Memory B cell (primary cell): ENCODE measurements around the gene CABYR.

Source experiments
- ATAC-seq: fragments of 150-1000 bp; cut with Tn5 transposase; 2 replicates; pipeline ENCODE4 v1.10.0; 2021; ENCODE audit warnings: low read depth, mild to moderate bottlenecking, moderate library complexity
- DNase-seq, 2 donors: peaks; one replicate each; pipeline ENCODE4 v3.0.0; 2022; ENCODE audit warnings: low spot score in 2 of 2
- H3K27ac Mint-ChIP-seq: one replicate; pipeline ENCODE4 v1.8.0; 2022; ENCODE audit warnings: mild to moderate bottlenecking, moderate library complexity, mixed read lengths
- H3K27me3 Mint-ChIP-seq: one replicate; pipeline ENCODE4 v1.8.0; 2022; ENCODE audit warnings: mixed read lengths
- H3K36me3 Mint-ChIP-seq: one replicate; pipeline ENCODE4 v1.8.0; 2022; ENCODE audit warnings: mild to moderate bottlenecking, mixed read lengths
- H3K4me1 Mint-ChIP-seq: one replicate; pipeline ENCODE4 v1.8.0; 2022; ENCODE audit warnings: mixed read lengths
- H3K4me3 Mint-ChIP-seq: one replicate; pipeline ENCODE4 v1.8.0; 2022; ENCODE audit warnings: mild to moderate bottlenecking, moderate library complexity, mixed read lengths
- H3K9me3 Mint-ChIP-seq: one replicate; pipeline ENCODE4 v1.8.0; 2022; ENCODE audit warnings: mixed read lengths

The CABYR gene

DNA sequence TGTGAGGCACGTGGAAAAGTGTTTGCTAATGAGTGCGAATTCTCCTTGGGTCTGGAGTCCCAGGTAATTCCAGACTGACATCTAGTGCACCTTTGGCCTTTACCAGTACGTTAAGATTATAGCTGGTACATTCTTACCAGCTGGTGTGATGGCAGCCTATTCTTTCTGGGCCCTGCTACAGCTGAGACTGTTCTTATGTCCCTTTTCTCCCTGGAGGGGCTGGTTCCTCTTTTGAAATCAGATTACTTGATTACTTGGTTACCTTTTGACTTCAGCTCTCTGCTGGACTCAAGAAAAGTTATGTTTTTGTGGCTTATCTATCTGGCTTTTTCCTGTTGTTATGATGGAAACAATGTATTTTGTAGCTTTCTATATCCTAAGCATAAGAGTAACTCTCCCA lies 14.5 kb downstream of the CABYR start:
- no peak overlapping the region for H3K27ac Mint-ChIP-seq
- no peaks in the 10 kb centered on the region for H3K4me1 Mint-ChIP-seq
- no peaks in the 10 kb centered on the region for H3K27me3 Mint-ChIP-seq
- H3K36me3 Mint-ChIP-seq, result no peaks in the 10 kb centered on the region
- DNase-seq (no peak), ATAC-seq (peak; percentile 39)
- no peak overlapping the region for H3K4me3 Mint-ChIP-seq
- H3K9me3 Mint-ChIP-seq, result no peaks in the 10 kb centered on the region

DNA sequence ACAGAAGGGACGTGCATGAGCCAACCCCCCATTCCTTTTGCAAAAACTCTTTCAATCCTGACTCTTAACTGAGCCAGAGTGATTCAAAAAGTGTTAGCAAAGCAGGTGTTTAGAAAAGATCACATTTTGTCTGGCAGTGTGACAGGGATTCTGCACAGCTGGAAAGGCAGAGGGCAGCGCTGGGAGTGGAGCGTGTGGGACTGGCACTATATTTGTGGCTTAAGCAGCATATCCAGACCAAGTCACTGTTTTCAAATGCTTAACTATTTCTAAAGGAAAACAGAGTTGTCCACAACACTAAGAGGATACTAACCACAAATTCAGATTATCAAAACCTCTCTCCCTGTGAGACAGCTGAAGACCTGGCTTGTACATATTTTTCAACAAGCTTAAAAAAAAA lies 19.0 kb downstream of the CABYR start:
- Mint-ChIP-seq H3K27ac (no peak overlapping the region), H3K4me3 (no peak overlapping the region), H3K9me3 (no peaks in the 10 kb centered on the region), H3K36me3 (no peaks in the 10 kb centered on the region), H3K27me3 (no peaks in the 10 kb centered on the region), H3K4me1 (no peaks in the 10 kb centered on the region)
- DNase-seq (no peak), ATAC-seq (no peak)

DNA sequence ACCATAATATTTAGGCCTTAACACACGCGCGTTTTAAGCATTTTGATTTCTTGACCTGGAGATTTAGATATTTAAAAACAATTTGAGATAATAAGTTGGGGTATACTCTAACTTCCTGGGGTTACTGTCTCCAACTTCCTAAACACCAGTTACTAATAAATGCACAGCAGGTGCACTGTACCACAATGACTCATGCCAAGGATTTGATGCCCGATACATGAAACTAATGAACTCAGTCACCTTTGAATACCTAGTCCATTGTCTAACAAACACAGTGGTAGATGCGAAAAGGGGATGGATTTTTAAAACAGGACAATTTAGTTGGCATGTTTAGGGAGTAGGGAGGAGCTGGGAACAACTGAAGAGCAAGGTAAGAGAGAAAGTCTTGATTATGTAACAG lies 21.2 kb downstream of the CABYR start:
- Mint-ChIP-seq H3K4me1 (no peaks in the 10 kb centered on the region), H3K4me3 (no peak overlapping the region), H3K36me3 (no peaks in the 10 kb centered on the region), H3K27ac (no peak overlapping the region), H3K9me3 (no peaks in the 10 kb centered on the region), H3K27me3 (peaks cover 6% of the 10 kb centered on the region)
- DNase-seq (no peak), ATAC-seq (no peak)

DNA sequence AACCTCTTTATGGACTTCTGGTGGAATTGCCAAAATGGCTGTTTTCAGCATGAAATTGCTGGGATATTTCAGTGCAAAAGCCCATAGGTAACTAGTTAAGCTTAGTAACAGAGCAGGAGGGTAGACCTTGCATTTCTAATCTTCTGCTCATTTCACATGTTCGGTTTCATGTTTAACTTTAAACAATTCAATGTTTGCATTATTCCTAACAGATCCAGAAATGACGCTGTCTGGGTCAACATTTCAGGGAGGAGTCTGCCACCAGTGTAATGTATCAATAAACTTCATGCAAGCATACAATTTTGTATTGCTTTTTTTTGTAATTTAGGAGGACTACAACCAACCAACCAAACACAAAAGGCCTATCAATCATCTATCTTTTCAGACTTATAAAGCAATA lies 22.4 kb downstream of the CABYR start:
- DNase-seq (no peak), ATAC-seq (no peak)
- H3K27ac Mint-ChIP-seq, result no peak overlapping the region
- peaks cover 6% of the 10 kb centered on the region for H3K27me3 Mint-ChIP-seq
- H3K9me3 Mint-ChIP-seq, result no peaks in the 10 kb centered on the region
- H3K36me3 Mint-ChIP-seq, result no peaks in the 10 kb centered on the region
- H3K4me3 Mint-ChIP-seq, result no peak overlapping the region
- H3K4me1 Mint-ChIP-seq, result no peaks in the 10 kb centered on the region

DNA sequence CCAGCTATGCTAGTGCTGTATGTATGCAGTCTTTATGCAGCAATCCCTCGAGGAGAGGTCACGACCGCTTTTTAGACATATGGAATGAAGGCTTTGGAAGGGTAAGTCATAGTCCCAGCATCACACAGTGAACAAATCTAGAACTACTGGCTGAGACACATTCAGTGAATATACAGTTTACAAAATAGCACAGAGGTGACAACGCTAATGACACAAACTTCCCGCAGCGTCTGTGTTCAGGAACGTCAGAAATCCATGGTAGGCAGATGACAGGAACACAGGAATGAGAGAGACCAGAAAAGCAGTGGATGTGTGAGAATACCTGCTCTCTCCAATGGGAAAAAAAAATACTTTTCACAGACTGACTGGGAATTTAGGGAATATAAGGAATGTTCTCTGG lies 29.6 kb downstream of the CABYR start:
- no peak for DNase-seq
- ATAC-seq, result no peak
- Mint-ChIP-seq H3K4me3 (no peak overlapping the region), H3K27ac (no peak overlapping the region), H3K4me1 (no peaks in the 10 kb centered on the region), H3K9me3 (no peaks in the 10 kb centered on the region), H3K36me3 (no peaks in the 10 kb centered on the region), H3K27me3 (peaks cover 6% of the 10 kb centered on the region)

DNA sequence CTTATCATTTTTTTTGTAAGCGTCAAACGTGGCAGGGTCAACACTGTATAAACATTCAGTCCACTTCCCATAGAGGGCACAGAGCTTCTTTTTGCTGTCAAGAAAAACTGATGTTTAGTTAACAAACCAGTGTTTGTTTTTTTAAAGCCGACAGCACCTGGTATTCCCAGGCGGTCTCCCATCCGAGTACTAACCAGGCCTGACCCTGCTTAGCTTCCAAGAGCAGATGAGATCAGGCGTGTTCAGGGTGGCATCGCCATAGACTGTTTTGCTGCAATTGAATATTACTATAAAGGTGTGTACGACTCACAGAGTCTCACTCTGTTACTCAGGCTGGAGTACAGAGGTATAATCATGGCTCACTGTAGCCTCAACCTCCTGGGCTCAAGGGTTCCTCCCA lies 31.5 kb downstream of the CABYR start:
- no peaks in the 10 kb centered on the region for H3K9me3 Mint-ChIP-seq
- H3K36me3 Mint-ChIP-seq, result no peaks in the 10 kb centered on the region
- no peak for DNase-seq
- ATAC-seq, result no peak
- no peaks in the 10 kb centered on the region for H3K27me3 Mint-ChIP-seq
- H3K4me3 Mint-ChIP-seq, result no peak overlapping the region
- no peaks in the 10 kb centered on the region for H3K4me1 Mint-ChIP-seq
- H3K27ac Mint-ChIP-seq, result peak overlapping the region; percentile 43

GRCh38 chr18:24173997-24174396 lies 35.1 kb downstream of the CABYR start:
- ATAC-seq, result no peak
- H3K27ac Mint-ChIP-seq, result no peak overlapping the region
- no peak for DNase-seq
- H3K4me3 Mint-ChIP-seq, result no peak overlapping the region
- peaks cover 13% of the 10 kb centered on the region for H3K4me1 Mint-ChIP-seq
- H3K9me3 Mint-ChIP-seq, result no peaks in the 10 kb centered on the region
- no peaks in the 10 kb centered on the region for H3K27me3 Mint-ChIP-seq
- no peaks in the 10 kb centered on the region for H3K36me3 Mint-ChIP-seq

GRCh38 chr18:24176727-24177416 lies 38.0 kb downstream of the CABYR start:
- Mint-ChIP-seq H3K9me3 (no peaks in the 10 kb centered on the region), H3K4me1 (peaks cover 13% of the 10 kb centered on the region), H3K4me3 (peak overlapping the region; percentile 69), H3K27me3 (no peaks in the 10 kb centered on the region), H3K27ac (peak overlapping the region; percentile 84), H3K36me3 (no peaks in the 10 kb centered on the region)
- ATAC-seq (peak; percentile 89), DNase-seq (peak; percentile 52 to 54)

DNA sequence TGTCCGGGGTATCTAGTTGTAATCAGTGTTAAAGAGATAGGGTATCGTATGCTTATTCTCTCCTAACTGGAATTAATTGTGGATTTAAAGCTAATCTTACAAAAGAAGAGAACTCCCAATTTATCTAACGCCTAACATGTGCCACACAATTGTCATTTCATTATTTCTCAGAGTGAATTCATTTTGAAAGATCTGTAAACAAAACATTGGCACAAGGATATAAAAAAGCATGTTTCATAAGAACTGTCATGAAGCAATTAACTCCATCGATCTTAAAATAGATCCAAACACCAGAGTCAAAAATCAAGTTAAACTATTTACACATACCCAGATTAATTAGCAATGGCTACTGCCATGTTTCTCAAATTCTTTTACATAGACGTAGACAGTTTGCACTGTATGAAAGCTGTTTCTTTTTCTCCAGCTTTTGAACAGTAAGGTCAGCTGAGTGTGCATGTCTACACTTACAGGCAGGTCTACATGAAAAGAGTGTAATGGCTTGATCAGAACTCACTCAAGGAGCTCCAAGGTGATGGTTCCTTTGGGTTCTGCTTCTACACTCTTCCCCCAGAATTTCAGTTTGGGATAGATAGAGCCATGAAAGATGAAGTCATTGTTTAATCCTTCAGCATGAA lies 38.8 kb downstream of the CABYR start:
- H3K27me3 Mint-ChIP-seq, result no peaks in the 10 kb centered on the region
- ATAC-seq, result no peak
- no peaks in the 10 kb centered on the region for H3K9me3 Mint-ChIP-seq
- H3K27ac Mint-ChIP-seq, result peak overlapping the region; percentile 84
- no peak for DNase-seq
- H3K4me1 Mint-ChIP-seq, result peaks cover 13% of the 10 kb centered on the region
- no peak overlapping the region for H3K4me3 Mint-ChIP-seq
- H3K36me3 Mint-ChIP-seq, result no peaks in the 10 kb centered on the region

- H3K36me3 Mint-ChIP-seq, result no peaks in the 10 kb centered on the region
- no peak overlapping the region for H3K4me3 Mint-ChIP-seq
- peaks cover 13% of the 10 kb centered on the region for H3K4me1 Mint-ChIP-seq
These were observed 41.2 kb downstream of the CABYR start for GRCh38 chr18:24180048-24180447.

GRCh38 chr18:24181806-24182205 lies 42.9 kb downstream of the CABYR start:
- Mint-ChIP-seq H3K27me3 (peaks cover 3% of the 10 kb centered on the region), H3K4me3 (no peak overlapping the region), H3K27ac (no peak overlapping the region), H3K9me3 (no peaks in the 10 kb centered on the region), H3K4me1 (peaks cover 10% of the 10 kb centered on the region), H3K36me3 (no peaks in the 10 kb centered on the region)
- DNase-seq (no peak), ATAC-seq (no peak)

More at GRCh38 chr18:24180048-24180447, 41.2 kb downstream of the CABYR start:
- ATAC-seq, result no peak
- no peaks in the 10 kb centered on the region for H3K9me3 Mint-ChIP-seq
- peaks cover 3% of the 10 kb centered on the region for H3K27me3 Mint-ChIP-seq
- H3K27ac Mint-ChIP-seq, result no peak overlapping the region
- no peak for DNase-seq

DNA sequence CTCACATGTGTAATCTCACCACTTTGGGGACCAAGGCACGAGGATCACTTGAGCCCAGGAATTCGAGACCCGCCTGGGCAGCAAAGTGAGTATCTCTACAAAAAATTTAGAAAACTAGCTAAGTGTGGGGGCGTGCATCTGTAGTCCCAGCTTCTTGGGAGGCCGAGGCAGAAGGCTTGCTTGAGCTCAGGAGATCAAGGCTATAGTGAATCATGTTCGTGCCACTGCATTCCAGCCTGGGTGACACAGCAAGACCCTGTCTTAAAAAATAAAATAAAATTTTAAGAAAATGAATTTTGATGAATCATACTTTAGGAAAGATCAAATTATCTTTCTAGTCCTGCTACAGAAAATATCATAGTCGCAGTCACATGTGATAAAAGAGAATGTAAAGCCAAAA lies 46.9 kb downstream of the CABYR start:
- ATAC-seq (no peak), DNase-seq (no peak)
- no peaks in the 10 kb centered on the region for H3K9me3 Mint-ChIP-seq
- no peaks in the 10 kb centered on the region for H3K36me3 Mint-ChIP-seq
- H3K27me3 Mint-ChIP-seq, result peaks cover 12% of the 10 kb centered on the region
- H3K27ac Mint-ChIP-seq, result no peak overlapping the region
- H3K4me1 Mint-ChIP-seq, result peaks cover 6% of the 10 kb centered on the region
- no peak overlapping the region for H3K4me3 Mint-ChIP-seq

- ATAC-seq, result peak; percentile 71
- DNase-seq, result no peak
- peaks cover 15% of the 10 kb centered on the region for H3K27me3 Mint-ChIP-seq
- H3K4me1 Mint-ChIP-seq, result peaks cover 6% of the 10 kb centered on the region
- H3K27ac Mint-ChIP-seq, result no peak overlapping the region
- no peaks in the 10 kb centered on the region for H3K36me3 Mint-ChIP-seq
- no peaks in the 10 kb centered on the region for H3K9me3 Mint-ChIP-seq
- H3K4me3 Mint-ChIP-seq, result peak overlapping the region; percentile 28
These were observed 48.2 kb downstream of the CABYR start for GRCh38 chr18:24187049-24187448.

DNA sequence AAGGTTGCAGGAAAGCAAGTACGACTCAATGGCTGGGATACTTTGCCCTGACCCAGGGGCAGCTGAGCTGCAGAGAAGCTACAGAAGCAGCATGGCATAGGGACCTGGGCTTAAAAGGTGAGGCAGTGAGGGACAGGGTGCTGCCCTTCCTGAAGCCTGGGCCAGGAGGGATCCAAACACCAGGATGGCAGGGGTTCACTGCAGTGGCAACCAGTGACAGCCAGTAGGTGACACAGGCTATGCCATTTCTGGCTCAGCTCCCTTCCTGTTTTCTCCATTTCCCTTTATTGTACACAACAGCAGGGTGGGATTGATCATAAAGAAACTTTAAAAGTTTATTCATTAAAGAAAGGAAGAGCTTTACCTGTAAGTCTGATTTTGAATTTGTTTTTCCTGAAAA lies 48.8 kb downstream of the CABYR start:
- Mint-ChIP-seq H3K9me3 (no peaks in the 10 kb centered on the region), H3K4me1 (peaks cover 6% of the 10 kb centered on the region), H3K27ac (no peak overlapping the region), H3K27me3 (peaks cover 16% of the 10 kb centered on the region), H3K4me3 (no peak overlapping the region), H3K36me3 (no peaks in the 10 kb centered on the region)
- ATAC-seq (no peak), DNase-seq (no peak)

DNA sequence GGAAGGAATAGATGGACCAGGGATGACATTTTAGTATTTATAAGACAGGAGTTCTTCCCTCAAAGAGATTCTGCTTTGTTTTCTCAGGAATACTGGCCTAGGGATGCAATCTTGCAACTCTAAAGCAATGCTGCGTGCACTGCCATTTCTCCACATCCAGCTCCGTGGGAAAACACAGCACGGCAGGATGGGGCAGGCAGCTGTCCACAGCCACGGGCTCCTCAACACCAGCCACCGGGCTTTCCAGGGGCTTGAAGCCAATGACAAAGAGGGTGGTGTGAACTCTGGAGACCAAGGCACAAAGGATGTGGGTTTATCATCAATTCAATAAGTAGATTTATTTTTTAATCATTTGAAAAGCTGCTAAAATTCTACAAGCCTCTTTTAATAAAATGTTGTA lies 49.3 kb downstream of the CABYR start:
- no peak for ATAC-seq
- no peaks in the 10 kb centered on the region for H3K9me3 Mint-ChIP-seq
- H3K36me3 Mint-ChIP-seq, result no peaks in the 10 kb centered on the region
- no peak overlapping the region for H3K4me3 Mint-ChIP-seq
- no peak for DNase-seq
- H3K27me3 Mint-ChIP-seq, result peaks cover 16% of the 10 kb centered on the region
- H3K4me1 Mint-ChIP-seq, result peaks cover 6% of the 10 kb centered on the region
- H3K27ac Mint-ChIP-seq, result no peak overlapping the region
